HG03354 (cell line): ENCODE results near the gene HSD17B4.

Experiments used
- ATAC-seq: cut with Tn5 transposase; IDR thresholded peaks from one replicate; pipeline ENCODE4 v1.9.1; 2021; ENCODE audit warnings: mild to moderate bottlenecking; ENCODE audit not compliant: unreplicated experiment, poor library complexity, severe bottlenecking

The HSD17B4 gene

GRCh38 chr5:119578937-119579336 lies 126.6 kb downstream of the HSD17B4 start:
- ATAC-seq, result peak; percentile 66

GRCh38 chr5:119582987-119583386 lies 130.7 kb downstream of the HSD17B4 start:
- no peak for ATAC-seq

- peak; percentile 95 for ATAC-seq
Measured at GRCh38 chr5:119583684-119584083, 131.4 kb downstream of the HSD17B4 start.
